ENCODE results near the gene SLC10A2. TPM values are rescaled to one million over a fixed set of nuclear protein-coding genes. Genes with fewer than 3 reads are reported as not detected.

The SLC10A2 gene
- total RNA-seq, 1 donor from 2014 or later, result not detected

DNA sequence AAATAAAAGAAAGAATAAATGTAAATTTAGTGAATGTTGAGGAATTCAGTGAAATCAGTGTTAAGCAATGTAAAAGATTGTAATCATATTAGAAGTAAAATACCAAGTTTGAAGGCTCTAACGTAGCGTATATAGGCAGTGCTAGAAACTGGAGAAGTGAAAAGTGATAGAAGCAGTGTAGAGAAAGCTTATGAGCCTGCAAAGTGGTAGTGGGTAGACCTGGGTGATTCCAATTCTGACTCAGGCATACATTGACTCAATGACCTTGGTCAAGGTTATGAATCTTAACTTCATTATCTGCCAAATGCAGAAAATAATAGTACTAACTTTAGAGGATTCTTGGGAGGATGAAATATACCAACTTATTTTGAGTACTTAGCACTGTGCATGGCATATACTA, 4.1 kb downstream of the SLC10A2 start:
- intact Hi-C loops (cut with DNase I), result no loop called here
- ATAC-seq (no peak), DNase-seq (ENCODE audit: low spot score) (no peak)

DNA sequence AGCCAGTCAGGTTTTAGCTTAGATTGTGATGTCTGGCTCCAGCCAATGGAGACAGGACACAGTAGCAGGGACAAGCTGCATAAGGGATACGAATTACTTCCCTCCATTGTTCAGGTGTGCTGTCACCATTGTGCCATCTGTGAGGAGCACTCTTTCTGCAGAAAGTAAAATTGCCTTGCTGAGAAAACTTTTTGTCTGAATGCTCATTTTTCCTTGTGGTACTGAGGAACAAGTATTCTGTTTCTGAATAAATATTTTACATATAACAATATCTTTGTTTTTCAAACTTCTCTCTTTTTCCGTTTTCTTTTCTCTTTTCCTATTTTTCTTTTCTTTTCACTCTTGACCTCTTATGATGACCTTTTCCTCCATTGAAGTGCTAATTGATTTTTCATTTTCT, 10.2 kb downstream of the SLC10A2 start:
- no peak for DNase-seq (ENCODE audit: low spot score)
- no peak for ATAC-seq
- intact Hi-C loops (cut with DNase I), result no loop called here

DNA sequence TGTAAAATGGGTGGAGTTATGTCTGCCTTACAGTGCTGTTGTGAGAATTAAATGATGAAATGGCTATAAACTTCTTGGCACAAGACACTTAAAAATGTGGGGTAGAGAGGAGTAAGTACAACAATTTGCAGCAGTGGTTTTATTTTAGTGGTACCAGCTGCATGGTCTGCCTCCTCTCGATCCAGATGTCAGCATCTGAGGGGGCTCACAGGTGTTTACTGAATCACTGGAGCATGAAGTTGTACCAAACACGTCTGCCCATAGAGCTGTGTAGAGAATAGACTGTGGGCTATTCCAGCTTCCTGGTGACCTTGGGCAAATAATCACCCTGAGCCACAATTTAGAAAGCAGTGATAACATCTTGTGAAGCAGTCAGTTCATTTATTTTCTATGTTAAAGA, 11.1 kb downstream of the SLC10A2 start:
- ATAC-seq, result no peak
- no peak for DNase-seq (ENCODE audit: low spot score)
- intact Hi-C loops (cut with DNase I), result no loop called here

DNA sequence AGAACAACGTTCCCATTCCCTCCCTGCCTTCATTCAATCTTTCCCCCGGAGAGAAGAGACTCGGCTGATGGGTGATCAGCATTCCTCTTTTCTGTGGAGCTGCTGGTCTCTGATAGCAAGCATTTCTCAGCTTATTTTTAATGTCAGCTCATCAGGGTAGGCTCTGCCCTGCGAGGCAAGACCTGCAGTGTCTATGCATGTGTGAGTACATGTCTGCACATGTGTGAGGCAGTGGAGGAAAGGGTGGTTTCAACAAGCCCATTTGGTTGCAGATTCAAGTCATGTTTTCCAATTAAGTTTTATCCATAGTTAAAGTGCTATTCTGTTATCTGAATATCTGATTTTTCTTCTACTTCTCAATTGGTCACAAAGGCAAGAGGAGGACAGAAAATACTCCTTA, 19.5 kb downstream of the SLC10A2 start:
- DNase-seq (ENCODE audit: low spot score) (no peak), ATAC-seq (no peak)
- intact Hi-C loops (cut with DNase I), result no loop called here

DNA sequence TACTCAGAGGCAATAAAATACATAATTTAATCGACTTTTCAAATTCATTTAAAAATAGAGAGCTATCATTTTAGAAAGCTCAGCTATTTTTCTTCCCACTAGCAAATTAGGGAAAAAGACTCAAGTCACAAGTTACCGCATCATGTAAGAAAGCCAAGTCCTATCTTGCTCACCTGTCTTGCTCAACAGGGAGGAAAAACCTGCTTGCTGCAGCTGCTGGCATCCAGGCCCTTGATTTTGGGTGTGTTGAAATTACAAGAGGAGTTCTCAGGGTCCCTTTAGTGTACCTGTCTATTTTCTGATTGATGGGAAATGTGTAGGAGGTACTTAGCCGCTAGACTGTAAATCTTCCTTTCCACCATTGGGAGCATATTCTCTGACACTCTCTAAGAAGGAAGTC, 22.2 kb downstream of the SLC10A2 start:
- intact Hi-C loops (cut with DNase I), result no loop called here
- ATAC-seq (no peak), DNase-seq (ENCODE audit: low spot score) (no peak)

DNA sequence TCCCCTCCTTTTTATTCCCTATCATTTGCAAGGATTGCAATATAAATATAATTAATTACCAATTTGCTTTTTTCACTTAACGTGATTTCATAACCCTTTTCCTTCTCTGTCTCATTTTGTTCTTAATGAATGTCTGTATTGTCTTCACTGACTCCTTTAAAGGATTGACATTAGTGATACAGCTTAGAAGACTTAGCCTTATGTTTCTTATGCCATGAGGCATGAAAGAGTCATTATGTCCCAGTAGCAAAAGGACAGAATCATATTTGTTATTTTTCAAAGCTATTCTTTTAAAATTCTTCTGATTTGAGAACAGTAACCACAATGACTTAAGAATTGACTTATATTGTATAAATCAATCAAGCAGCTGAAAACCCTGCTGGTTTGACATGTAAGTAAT, 26.2 kb downstream of the SLC10A2 start:
- ATAC-seq (no peak), DNase-seq (ENCODE audit: low spot score) (no peak)
- intact Hi-C loops (cut with DNase I), result no loop called here

DNA sequence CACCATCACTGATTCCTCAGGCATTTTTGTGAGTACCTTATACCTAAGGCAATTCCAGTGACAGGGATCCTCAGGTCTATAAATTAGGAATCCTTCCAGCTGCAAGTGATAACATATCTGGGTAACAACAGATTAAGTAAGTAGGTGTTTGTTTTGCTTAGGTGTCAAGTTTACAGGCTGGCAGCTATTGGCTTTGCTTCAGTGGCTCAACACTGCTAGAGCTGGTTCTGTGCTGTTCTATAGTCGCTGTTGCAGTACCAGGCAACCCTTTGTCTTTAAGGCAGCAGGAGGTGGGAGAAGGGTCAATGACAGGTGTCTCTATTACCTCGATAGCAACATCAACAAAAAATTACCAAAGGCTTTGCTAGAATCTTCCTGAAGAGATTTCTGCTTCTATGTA, 27.0 kb downstream of the SLC10A2 start:
- intact Hi-C loops (cut with DNase I), result no loop called here
- DNase-seq (ENCODE audit: low spot score) (no peak), ATAC-seq (no peak)

DNA sequence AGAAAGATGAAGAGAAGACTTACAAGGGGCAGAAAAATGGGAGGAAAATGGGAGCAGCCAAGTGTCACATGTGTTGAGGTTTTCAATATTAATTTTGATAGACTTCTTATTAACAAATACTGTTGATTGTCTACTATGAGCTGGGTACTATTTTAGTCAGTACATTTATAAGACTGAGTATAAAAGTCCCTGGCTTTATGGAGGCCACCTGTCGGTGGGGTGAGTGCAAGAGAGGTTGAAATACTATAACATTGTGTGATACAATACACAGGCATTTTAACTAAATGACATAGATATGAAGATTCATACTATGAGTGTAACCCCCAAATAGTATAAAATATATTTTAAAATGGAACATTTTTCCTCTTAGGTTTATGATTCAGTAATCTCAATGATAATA, 29.9 kb downstream of the SLC10A2 start:
- intact Hi-C loops (cut with DNase I), result no loop called here
- DNase-seq (ENCODE audit: low spot score) (no peak), ATAC-seq (no peak)

DNA sequence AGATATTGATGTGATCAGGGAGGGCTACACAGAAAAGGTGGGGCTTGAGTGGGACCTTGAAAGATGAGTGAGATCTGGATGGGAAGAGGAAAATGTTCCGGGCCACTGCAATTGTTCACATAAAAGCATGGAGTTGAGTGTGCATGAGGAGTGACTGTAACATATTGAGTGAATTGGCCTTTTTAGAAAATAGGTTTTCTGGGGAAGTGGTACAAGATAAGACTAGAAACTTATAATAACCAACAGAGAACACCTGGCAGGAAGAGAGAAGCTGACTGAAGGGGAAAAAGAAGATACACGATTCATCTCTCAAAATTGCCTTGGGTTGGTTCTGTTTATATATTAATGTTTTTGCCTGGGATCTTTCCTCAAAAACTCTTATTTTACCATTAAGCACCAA, 32.2 kb downstream of the SLC10A2 start:
- no peak for ATAC-seq
- intact Hi-C loops (cut with DNase I), result no loop called here

DNA sequence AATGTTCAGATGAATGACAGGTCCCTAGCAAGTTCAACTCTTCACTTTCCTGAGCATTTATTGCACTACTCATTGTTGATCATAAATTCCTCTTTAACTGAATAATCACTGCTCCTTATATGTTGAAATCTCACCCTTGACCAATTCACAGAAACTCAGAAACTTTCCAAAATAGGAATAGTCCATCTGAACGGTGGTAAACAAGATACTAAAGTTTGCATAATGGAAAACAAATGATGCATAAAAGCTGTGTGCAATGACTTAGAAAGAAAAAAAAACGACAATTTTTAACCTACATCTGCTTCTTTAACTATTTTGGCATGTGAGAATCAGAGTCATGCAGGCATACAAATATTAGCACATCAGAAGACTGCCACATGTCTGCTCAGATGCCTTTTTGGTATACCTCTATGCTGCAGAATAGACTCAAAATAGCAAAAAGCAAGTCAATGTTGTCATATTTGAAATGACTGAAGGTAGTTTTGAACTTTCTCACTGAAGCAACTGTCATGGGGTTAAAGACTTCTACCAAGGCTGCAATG, 34.8 kb downstream of the SLC10A2 start:
- no peak for ATAC-seq
- DNase-seq (ENCODE audit: low spot score), result no peak
- intact Hi-C loops (cut with DNase I), result no loop called here

More for the DNA sequence above, 32.2 kb downstream of the SLC10A2 start:
- no peak for DNase-seq (ENCODE audit: low spot score)

DNA sequence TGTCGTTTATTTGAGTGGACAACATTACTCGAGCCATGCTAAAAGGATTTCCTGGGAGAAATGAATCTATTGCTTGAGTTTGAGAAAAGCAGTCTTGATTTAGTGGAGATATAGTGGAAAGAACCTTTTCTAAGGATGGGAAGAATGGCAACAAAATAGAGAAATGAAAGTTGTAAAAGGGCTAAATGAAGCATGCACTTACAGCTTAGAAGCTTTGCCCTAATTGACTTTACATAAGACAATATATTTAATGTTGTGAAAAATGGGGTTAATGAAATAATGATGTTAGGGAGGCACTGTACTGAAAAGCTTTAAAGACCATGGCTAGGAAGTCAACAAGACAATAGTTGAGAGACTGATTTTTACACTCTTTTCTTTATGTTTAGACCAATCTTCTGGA, 35.4 kb downstream of the SLC10A2 start:
- ATAC-seq, result no peak
- intact Hi-C loops (cut with DNase I), result no loop called here
- no peak for DNase-seq (ENCODE audit: low spot score)

DNA sequence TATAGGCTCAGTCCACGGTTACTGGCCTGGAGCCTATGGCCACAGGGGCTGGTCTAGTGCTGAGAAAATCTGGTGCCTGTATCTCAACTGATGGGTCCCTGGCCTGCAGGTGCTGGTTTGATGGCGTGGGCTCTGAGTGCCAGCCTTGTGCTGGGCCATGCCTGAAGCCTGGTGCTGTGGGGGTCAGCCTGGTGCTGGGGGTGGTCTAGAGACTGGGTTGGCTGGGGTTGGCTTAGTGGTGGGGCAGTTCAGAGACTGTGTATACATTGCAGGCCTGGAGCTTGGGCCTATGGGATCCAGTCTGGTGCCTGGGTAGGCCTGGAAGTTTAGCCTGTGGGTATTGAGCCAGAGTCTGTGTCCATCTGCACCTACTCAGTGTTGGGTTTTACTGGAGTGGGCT, 36.4 kb downstream of the SLC10A2 start:
- intact Hi-C loops (cut with DNase I), result no loop called here

DNA sequence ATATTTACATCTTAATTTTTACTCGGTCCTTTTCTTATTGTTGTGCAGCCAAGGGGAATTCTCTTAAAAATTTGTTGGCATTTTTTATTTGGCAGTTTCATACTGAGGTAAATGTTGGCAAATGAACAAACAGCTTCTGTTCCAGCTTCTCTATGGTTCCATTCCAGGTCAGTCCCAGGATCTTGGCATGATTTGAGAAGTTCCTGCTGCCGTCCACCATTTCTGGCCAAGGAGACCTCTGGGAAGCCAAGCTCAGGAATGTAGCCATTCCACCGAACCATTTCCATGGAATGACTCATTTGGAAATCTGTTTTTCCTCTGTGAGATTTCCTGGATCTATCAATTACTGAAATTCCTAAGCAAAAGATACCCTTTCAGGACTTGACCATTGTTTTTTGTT, 43.9 kb downstream of the SLC10A2 start:
- ATAC-seq (no peak), DNase-seq (ENCODE audit: low spot score) (no peak)
- intact Hi-C loops (cut with DNase I), result no loop called here

More for the DNA sequence above, 36.4 kb downstream of the SLC10A2 start:
- ATAC-seq (peak; percentile 42), DNase-seq (ENCODE audit: low spot score) (no peak)

DNA sequence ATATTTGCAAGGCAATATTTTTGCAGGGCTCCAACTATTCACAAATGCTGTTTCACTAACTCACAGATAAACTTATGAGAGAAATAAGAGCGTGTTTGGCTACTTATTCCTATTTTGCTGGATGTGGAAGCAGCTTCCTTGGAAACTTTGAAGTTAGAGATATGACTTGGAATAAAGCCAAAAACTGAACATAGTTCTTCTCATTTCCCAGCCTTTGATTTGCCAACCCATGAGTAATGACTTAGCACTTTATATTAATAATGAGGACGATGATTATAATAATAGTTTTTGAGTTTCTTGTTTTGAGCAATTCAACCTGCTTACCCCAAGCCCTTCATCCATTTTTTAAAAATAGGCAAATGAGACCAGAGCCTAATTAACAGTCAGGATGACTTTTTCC, 47.7 kb downstream of the SLC10A2 start:
- no peak for ATAC-seq
- DNase-seq (ENCODE audit: low spot score), result no peak
- intact Hi-C loops (cut with DNase I), result no loop called here

DNA sequence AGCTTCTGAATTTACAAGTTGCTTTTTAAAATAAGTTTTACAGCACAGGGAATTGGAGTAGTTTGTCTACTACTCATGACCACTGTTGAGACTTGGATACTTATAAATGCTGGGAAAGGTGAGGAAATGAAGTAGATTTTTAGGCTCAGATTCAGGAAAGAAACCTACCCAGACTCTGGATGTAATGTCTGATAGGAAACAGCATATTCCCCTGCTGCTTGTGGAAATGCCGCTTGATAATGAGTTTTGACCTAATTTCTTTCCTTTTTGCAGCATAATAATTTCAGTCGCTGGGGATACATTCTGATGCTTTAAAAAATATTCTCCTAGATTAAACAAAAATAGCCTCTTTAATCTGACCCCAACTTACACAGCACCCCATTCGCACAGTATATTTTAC, 53.6 kb downstream of the SLC10A2 start:
- intact Hi-C loops (cut with DNase I), result no loop called here
- DNase-seq (ENCODE audit: low spot score), result no peak
- ATAC-seq, result no peak

DNA sequence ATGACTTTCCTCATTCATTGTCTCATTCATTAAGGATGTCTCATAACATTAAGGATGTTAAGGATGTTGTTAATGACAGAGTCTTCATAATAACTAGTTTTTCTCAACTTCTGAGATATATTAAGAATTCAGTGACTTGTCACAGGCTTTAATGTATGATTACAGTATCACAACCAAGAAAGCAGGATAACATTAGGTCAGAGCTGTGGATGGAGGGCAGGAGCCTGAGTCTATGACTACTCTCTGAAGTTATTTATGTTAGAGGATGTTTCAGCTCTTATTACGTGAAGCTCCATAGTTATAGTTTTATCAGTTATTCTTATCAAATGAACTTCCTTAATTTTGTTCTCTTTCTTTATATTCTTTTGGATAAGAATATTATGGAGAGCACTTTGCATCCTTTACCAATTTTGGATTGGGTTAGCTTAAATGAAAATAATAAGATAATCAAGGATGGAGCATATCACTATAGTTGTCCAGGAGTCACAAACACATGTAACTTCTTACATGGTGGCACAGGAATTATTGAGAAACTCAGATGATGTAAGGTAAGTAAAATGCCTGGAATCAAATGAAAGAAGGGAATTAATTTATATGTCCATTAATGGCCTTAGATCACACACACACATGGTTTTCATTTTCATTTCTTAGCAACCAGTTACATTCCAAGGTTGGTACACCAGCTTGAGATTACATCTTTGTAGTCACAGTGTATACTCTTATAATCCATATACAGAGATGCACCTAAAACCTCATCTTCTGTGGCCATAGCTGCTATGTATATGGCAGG, 57.0 kb downstream of the SLC10A2 start:
- DNase-seq (ENCODE audit: low spot score), result no peak
- no peak for ATAC-seq
- intact Hi-C loops (cut with DNase I), result no loop called here

DNA sequence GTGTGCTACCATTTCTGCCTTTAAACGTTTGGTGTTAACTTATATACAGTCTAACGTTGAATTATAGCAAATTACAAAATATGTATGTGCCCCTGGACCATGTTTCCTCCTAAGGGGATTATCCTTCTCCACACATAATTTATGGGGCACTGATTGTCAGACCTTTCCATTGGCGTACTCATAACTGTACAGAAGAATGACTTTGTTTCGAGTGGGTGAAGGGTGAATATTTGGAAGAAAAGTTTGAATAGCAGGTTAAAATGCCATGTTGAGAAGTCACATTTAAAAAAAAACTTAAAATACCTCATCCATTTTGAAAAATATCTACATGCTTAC, 58.8 kb downstream of the SLC10A2 start:
- intact Hi-C loops (cut with DNase I), result no loop called here
- ATAC-seq, result no peak
- no peak for DNase-seq (ENCODE audit: low spot score)

DNA sequence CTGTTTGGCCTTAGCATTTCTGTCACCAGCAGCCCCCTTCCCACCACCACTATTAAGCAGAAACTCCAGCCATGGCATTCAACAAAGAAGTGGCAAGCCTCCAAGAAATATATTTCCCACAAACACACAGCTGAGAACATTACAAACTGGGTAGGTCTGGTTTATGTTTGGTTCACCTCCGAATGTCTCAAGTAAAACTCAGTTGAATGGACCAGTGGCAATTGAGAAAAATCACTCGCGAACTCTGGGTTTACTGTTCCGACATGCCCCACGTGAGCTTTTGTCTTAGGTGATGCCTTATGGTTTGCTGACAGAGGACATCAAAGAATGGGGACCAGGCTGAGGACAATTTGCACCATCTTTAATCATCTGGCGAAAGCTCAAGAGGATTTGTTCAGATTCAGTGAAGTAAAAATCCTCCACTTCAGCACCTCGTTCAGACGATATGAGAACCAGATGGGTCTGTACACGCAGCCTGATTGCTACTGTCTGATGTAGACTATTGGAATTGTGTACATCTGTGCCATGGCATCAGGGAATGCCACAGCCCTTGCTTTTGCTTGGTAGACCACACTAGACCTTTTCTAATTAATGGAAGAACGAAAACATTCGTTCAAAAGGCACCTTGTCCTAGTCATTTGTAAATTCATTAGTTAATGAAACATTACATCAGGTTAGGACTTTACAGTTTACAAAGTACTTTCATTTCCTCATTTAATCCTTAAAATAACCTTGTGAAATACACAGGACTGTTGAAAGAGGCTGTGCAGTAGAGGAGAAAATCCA, 59.4 kb downstream of the SLC10A2 start:
- DNase-seq (ENCODE audit: low spot score) (no peak), ATAC-seq (no peak)
- intact Hi-C loops (cut with DNase I), result no loop called here

DNA sequence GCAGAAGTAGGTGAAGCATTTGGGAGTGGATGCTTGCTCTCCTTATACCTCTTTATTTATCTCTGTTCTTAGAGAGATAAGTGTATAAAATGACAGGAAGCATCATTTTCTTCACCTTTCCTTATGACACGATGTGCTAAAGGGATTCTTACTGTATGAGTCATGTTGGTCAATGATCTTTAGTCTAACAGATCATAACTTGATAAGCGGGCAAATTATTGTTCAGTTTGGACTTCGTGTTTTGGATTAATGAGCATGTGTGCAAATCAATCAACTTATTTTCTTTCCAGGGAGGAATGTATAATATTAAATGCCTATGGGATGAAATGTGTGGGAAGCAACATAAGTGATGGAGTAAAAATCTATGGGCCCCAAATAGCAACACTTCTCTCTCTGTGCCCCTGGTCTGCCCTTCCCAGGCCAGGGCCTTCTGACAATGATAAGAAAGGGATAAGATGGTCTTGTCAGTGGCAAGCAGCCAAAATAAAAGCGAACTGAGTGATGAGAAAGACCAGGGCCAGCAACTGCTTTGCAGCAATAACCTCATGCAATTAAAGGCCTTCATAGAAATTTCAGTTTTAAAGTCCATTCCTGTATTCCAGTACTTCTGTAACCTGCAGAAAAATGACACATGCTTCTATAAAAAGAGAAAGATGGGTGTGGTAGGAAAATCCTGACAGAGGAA, 61.4 kb downstream of the SLC10A2 start:
- DNase-seq (ENCODE audit: low spot score) (no peak), ATAC-seq (no peak)
- intact Hi-C loops (cut with DNase I), result no loop called here

DNA sequence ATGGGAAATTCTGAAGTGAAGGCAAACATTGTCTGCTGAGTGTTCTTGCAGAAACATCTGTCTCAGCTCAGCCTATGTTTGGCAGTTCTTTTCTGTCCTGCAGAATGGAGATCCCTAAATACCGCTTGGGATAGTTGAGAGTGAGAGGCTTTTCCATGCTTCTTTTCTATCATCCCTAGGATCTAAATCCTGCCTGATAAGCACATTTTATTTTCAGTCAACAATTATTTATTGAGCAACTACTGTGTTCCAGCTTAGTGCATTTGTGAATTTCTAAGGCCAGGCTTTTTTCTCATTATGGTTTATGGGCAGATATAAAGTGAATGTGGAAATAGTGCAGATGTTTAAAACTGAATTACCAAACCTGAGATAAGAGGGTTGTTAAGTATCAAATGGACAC, 62.6 kb downstream of the SLC10A2 start:
- DNase-seq (ENCODE audit: low spot score) (no peak), ATAC-seq (peak; percentile 61)
- intact Hi-C loops (cut with DNase I), result no loop called here
